Right lobe of liver (tissue), 4 donors: ENCODE results near the gene EEF2.

ENCODE experiments used
- CTCF ChIP-seq, 4 donors: fragments of 200-600 bp in 3 of 4; fragments of 450-650 bp in 1 of 4; IDR thresholded peaks; one replicate each; pipeline versions ENCODE4 v1.5.1 to v1.8.0; 2016 to 2022; ENCODE audit warnings: antibody characterized with exemption in 4 of 4, mild to moderate bottlenecking in 2 of 4
- POLR2A ChIP-seq: fragments of 450-650 bp; IDR thresholded peaks from one replicate; pipeline ENCODE4 v1.6.1; 2017; ENCODE audit warnings: antibody characterized with exemption, mild to moderate bottlenecking
- donor health status: DM: no; HTN: no; CAD: no.
- donor health status: DM: no; HTN: no; CAD: no.
- donor health status: DM: no; HTN: yes; CAD: no.

DNA sequence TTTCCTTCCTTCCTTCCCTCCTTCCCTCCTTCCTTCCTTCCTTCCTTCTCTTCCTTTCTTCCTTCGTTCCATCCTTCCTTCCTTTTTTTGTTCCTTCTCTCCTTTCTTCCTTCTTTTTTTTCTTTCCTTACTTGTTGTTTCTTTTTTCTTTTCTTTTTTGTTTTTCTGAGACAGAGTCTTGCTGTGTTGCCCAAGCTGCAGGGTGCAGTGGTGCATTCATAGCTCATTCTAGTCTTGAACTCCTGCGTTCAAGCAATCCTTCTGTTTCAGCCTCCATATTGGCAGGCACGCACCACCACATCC lies 5.5 kb upstream of the EEF2 start:
- TF ChIP-seq CTCF (IDR thresholded peaks at IDR 0.05) (no peak), POLR2A (no peak)
